ENCODE data around the gene APOF. TPM values are rescaled to one million over a fixed set of nuclear protein-coding genes. Genes with fewer than 3 reads are reported as not detected.

Gene APOF
- total and polyA plus RNA-seq, 2 of the 8 experiments (the other 6 are each of a cell fraction or from before 2014, with no cell fraction given), result not detected

- H3K9ac ChIP-seq (replicated peaks in 1 of 4; ENCODE audit: extremely low read depth in 1 of 4, low read depth in 3 of 4, low read length in 3 of 4), result no peak overlapping the region
- no peaks in the 10 kb centered on the region for H3K4me1 ChIP-seq (replicated peaks in 1 of 4; ENCODE audit: control insufficient read depth in 3 of 4, insufficient read depth in 4 of 4, low read length in 3 of 4)
- no peaks in the 10 kb centered on the region for H3K23me2 ChIP-seq (ENCODE audit: low read depth, low read length)
- H3K79me2 ChIP-seq (ENCODE audit: control insufficient read depth in 1 of 2, insufficient read depth in 2 of 2, low read length in 2 of 2), result no peaks in the 10 kb centered on the region
- no peak for FAIRE-seq
- H4K5ac ChIP-seq (ENCODE audit: insufficient read length, low read depth, low read length), result no peak overlapping the region
- no peak overlapping the region for H2BK120ac ChIP-seq (replicated peaks; ENCODE audit: low read depth, low read length)
- H4K20me1 ChIP-seq (replicated peaks in 1 of 2; ENCODE audit: control insufficient read depth in 1 of 2, insufficient read depth in 2 of 2, low read length in 2 of 2), result peaks cover 0 to 6% of the 10 kb centered on the region in 2 experiments
- no peak overlapping the region for H2AFZ ChIP-seq (ENCODE audit: low read length)
- POLR2A ChIA-PET (ENCODE audit: partially characterized antibody), result interaction anchor here (0.9 to 1.2 kb wide), 2 partner anchors 28 to 93 kb away, joined by 3 to 4 read pairs; no protein-coding TSS in a partner anchor
- H4K91ac ChIP-seq (replicated peaks; ENCODE audit: insufficient read length, low read length), result no peak overlapping the region
- no peak overlapping the region for H2AK5ac ChIP-seq (ENCODE audit: low read depth, low read length)
- H3K4me2 ChIP-seq (ENCODE audit: insufficient read depth in 1 of 2, low read depth in 2 of 2, low read length in 2 of 2), result no peak overlapping the region
- H3K36me3 ChIP-seq (ENCODE audit: control insufficient read depth in 2 of 4, insufficient read depth in 4 of 4, low read length in 3 of 4), result peaks cover 0 to 12% (median 0%) of the 10 kb centered on the region in 4 experiments; a peak in 3 of 8 replicates
- no peak overlapping the region for H3K27ac ChIP-seq (ENCODE audit: low read depth, low read length)
- no peak overlapping the region for H4K8ac ChIP-seq (ENCODE audit: extremely low read depth, insufficient read depth, low read length)
- DNase-seq (ENCODE audit: low read depth in 1 of 2, low spot score in 2 of 2), result no peak
- no peak overlapping the region for H2BK5ac ChIP-seq (ENCODE audit: low read depth, low read length)
- H3K14ac ChIP-seq (ENCODE audit: insufficient read length), result no peak overlapping the region
- CTCF ChIA-PET (ENCODE audit: partially characterized antibody), result interaction anchor here (1.3 to 1.5 kb wide), 3 partner anchors 13 to 180 kb away, joined by 3 to 4 read pairs (median 3); no protein-coding TSS in a partner anchor
- no peak overlapping the region for H2BK20ac ChIP-seq (ENCODE audit: low read length)
- 93% methylated on average over 4 of the region's 4 CpGs; no CpG with 5 or more reads in 1 of the 2 experiments for WGBS, 2 experiments (ENCODE audit: extremely low coverage in 1 of 2, insufficient coverage in 1 of 2, insufficient read length in 1 of 2, insufficient replicate concordance in 2 of 2, low coverage in 1 of 2, low lambda C conversion rate in 2 of 2, missing lambda C conversion rate in 1 of 2)
- no peak overlapping the region for H3K56ac ChIP-seq (replicated peaks; ENCODE audit: insufficient read length, low read depth, low read length)
- no peak overlapping the region for H2BK12ac ChIP-seq (ENCODE audit: low read depth, low read length)
- no peak overlapping the region for H2BK15ac ChIP-seq (ENCODE audit: low read length)
- H3K79me1 ChIP-seq (ENCODE audit: low read depth, low read length), result no peaks in the 10 kb centered on the region
- no peak overlapping the region for H3K4ac ChIP-seq (replicated peaks; ENCODE audit: insufficient read length, low read depth, low read length)
- H3K4me3 ChIP-seq (ENCODE audit: extremely low read depth in 1 of 4, insufficient read depth in 2 of 4, low read depth in 3 of 4, low read length in 4 of 4), result no peak overlapping the region
- no peaks in the 10 kb centered on the region for H3K9me3 ChIP-seq (ENCODE audit: insufficient read depth in 2 of 2, low read depth in 1 of 2, low read length in 1 of 2)
- no peak overlapping the region for H3K23ac ChIP-seq (ENCODE audit: insufficient read length)
- no peaks in the 10 kb centered on the region for H3K27me3 ChIP-seq (replicated peaks in 1 of 4; ENCODE audit: control insufficient read depth in 3 of 4, extremely low read depth in 1 of 4, insufficient read depth in 3 of 4, low read length in 3 of 4)
- no peak overlapping the region for H3K18ac ChIP-seq (ENCODE audit: extremely low read depth, low read length)
- TF ChIP-seq SAP30 (IDR thresholded peaks at IDR 0.05; ENCODE audit: insufficient read depth, insufficient replicate concordance, low read length), result no peak
- TF ChIP-seq MAFK (IDR thresholded peaks at IDR 0.05; ENCODE audit: low read depth, low read length), result no peak
- TF ChIP-seq BACH1 (IDR thresholded peaks at IDR 0.05; ENCODE audit: low read length), result no peak
- TF ChIP-seq SRF (IDR thresholded peaks at IDR 0.05; ENCODE audit: low read depth, low read length), result no peak
- no peak for TF ChIP-seq KDM5A (IDR thresholded peaks at IDR 0.05; ENCODE audit: low read length)
- TF ChIP-seq PHF8 (conservative IDR thresholded peaks at IDR 0.05; ENCODE audit: low read depth, low read length), result no peak
- no peak for TF ChIP-seq SP2 (IDR thresholded peaks at IDR 0.05; ENCODE audit: low read length)
- TF ChIP-seq CHD1 (IDR thresholded peaks at IDR 0.05; ENCODE audit: low read depth, low read length), result no peak
- TF ChIP-seq RAD21 (IDR thresholded peaks at IDR 0.05 in 1 of 2, conservative IDR thresholded peaks at IDR 0.05 in 1 of 2; ENCODE audit: low read depth in 2 of 2, low read length in 2 of 2), result no peak
- no peak for TF ChIP-seq ASH2L (IDR thresholded peaks at IDR 0.05; ENCODE audit: low read length)
- no peak for TF ChIP-seq RBBP5 (IDR thresholded peaks at IDR 0.05; ENCODE audit: borderline replicate concordance, low read depth, low read length)
- TF ChIP-seq CHD2 (IDR thresholded peaks at IDR 0.05; ENCODE audit: low read length), result no peak
- TF ChIP-seq SIRT6 (IDR thresholded peaks at IDR 0.05; ENCODE audit: low read length), result no peak
- no peak for TF ChIP-seq SIX5 (IDR thresholded peaks at IDR 0.05; ENCODE audit: low read depth, low read length)
- TF ChIP-seq TAF7 (optimal IDR thresholded peaks at IDR 0.05; ENCODE audit: borderline replicate concordance, low read depth, low read length), result no peak
Measured at GRCh38 chr12:56410768-56411167, 48.1 kb upstream of the APOF start.
